Amniotic stem cell (primary cell): ENCODE results near the gene SYNPO2.
"Not testable (repeated sequence)": the region's sequence is repeated elsewhere in the genome, so short reads cannot be mapped to it uniquely, and the experiment has no call there.

Experiments
- DNase-seq: peaks from one replicate; lab custom pipeline; 2025; lab: John Stamatoyannopoulos, UW

The SYNPO2 gene

DNA sequence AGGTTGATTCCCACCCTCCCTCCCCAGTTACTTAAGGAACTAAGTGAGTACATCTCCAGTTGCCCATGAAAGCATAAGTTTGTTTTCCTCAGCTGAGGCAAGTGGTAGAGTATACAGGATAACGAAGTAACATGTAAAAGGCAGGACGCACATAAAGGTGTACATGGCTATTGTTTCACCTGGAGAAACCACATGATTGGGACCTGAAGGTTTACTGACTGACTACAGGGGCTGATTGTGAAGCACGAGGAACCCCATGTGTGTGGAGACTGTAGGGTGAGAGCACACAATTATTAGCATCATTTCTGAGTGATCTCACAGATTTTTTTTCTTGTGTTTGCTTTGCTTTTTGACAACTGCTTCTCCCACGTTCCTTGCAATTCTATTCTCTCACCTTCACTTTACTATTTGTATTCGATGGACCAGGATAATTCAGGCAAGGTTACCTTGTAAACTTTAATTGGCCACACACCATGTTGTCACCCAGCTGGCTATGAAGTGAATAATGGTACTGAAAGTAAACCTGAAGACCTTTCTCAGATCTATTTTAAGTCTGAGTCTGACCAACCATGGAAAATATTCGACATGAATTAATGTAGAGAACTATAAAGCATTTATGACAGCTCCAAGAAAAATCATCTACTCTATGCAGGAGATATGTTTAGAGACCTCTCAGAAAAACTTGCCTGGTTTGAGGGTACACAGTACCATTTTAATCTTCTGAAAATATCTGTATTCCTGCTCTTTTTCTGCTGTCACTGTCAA, 144.4 kb downstream of the SYNPO2 start:
- DNase-seq = no peak

- DNase-seq = no peak
These were observed 145.8 kb downstream of the SYNPO2 start for GRCh38 chr4:119034276-119035008.

GRCh38 chr4:119035951-119036737, 147.5 kb downstream of the SYNPO2 start:
- DNase-seq = no peak

DNA sequence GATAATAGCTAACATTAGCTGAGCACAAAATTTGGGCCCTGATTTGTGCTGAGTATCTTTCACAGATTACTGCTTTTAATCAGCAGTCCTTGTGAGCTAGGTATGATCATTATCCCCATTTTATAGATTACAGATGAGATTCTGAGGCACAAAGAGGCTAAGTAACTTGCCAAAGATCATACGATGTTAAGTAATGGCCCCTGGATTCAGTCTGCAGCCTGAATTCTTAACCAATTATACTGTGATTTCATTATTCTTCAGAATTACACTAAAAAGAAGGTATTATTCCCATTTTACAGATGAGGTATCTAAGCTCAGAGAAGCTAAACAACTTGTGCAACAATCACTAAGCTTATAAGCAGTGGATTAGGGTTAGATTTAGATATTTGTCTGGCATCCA, 149.1 kb downstream of the SYNPO2 start:
- DNase-seq = no peak

GRCh38 chr4:119038116-119038841, 149.6 kb downstream of the SYNPO2 start:
- DNase-seq = no peak

- no peak for DNase-seq
These were observed 150.5 kb downstream of the SYNPO2 start for GRCh38 chr4:119039160-119039559.

- no peak for DNase-seq
These were observed 151.1 kb downstream of the SYNPO2 start for GRCh38 chr4:119039779-119040178.

GRCh38 chr4:119040261-119040660, 151.6 kb downstream of the SYNPO2 start:
- DNase-seq = no peak

GRCh38 chr4:119040694-119041185, 152.1 kb downstream of the SYNPO2 start:
- peak; percentile 76 for DNase-seq

GRCh38 chr4:119041396-119041795, 152.7 kb downstream of the SYNPO2 start:
- DNase-seq = no peak

GRCh38 chr4:119041951-119042560, 153.4 kb downstream of the SYNPO2 start:
- peak; percentile 58 for DNase-seq

- DNase-seq = no peak
These were observed 157.6 kb downstream of the SYNPO2 start for GRCh38 chr4:119046263-119046662.

DNA sequence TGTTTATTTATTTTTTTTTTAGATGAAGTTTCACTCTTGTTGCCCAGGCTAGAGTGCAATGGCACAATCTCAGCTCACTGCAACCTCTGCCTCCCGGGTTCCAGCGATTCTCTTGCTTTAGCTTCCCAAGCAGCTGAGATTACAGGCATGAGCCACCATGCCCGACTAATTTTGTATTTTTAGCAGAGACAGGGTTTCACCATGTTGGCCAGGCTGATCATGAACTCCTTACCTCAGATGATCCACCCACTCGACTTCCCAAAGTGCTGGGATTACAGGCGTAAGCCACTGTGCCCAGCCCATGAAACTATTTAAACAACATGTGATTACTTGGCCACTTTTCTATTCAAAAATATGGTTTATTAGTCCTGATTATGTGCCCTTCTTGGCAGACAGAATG, 158.4 kb downstream of the SYNPO2 start:
- DNase-seq = not testable (repeated sequence)

DNA sequence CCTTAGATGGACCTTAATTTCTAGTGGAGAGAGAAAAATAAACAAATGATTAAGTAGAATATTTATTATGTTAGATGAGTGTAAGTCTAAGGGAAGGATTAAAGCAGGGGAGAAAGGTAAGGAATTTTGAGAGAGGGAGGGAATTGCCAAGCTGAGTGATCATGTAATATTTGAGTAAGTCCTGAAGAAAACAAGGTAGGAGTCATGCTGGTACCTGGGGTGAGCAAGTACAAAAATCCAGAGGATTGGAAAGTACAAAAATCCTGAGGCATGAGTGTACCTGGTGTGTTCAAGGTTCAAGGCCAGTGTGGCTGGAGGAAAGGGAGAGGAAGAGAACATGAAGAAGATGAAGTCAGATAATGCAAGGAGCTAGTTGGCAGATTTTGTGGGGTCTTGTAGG, 159.8 kb downstream of the SYNPO2 start:
- DNase-seq = no peak

DNA sequence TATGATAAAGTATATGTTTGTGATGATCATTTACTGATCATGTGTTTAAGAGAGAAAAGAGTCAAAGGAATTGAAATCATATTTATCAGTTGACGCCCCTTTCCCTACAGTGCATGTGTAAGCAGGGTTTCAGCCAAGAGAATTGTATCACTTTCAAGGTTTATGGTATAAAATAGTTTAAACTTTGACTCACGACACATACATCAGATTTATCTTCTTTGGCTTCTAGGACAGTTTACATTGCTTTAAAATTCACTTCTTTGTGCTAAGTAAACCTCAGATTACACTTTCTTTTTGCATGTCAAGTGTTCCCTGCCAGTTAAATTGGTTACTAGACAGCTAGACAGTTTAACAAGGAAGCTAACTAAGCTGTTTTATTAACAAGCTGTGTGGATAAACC, 160.7 kb downstream of the SYNPO2 start:
- no peak for DNase-seq

DNA sequence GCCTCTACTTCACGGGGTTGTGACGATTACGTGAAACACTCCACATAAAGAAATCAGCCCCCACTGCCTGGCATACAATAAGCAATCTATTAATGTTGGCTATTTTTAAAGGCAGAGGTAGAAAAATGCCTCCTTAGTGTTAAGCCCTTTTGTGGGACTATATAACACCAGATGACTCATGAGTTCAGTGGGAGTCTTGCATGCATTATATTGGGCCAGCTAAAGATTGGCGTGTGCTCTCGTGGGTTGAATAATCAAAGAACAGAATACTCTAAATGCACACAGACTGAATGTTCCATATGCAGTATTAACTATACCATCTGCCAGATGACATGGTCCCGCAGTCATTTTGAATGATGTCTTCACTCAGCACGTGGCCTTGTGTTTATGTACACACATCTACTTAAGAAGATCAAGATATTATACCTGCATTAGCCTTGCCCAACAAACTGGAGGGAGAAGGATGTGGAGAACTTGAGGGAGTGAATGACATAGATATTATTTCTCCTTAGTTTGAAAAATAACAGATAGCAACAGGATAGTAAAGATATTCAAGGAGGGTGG, 162.0 kb downstream of the SYNPO2 start:
- DNase-seq = no peak

- no peak for DNase-seq
These were observed 164.6 kb downstream of the SYNPO2 start for GRCh38 chr4:119053245-119053644.

- no peak for DNase-seq
These were observed 165.3 kb downstream of the SYNPO2 start for GRCh38 chr4:119053997-119054396.

DNA sequence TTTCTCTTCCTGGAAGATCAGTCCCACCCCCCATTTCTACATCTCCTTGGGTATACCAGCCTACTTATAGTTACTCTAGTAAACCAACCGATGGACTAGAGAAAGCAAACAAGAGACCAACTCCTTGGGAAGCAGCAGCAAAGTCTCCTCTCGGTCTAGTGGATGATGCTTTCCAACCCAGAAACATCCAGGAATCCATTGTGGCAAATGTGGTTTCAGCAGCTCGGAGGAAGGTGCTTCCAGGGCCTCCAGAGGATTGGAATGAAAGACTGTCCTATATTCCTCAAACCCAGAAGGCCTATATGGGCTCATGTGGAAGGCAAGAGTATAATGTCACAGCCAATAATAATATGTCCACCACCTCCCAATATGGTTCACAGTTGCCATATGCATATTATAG, 168.8 kb downstream of the SYNPO2 start:
- no peak for DNase-seq

- DNase-seq = no peak
These were observed 170.6 kb downstream of the SYNPO2 start for GRCh38 chr4:119059221-119059620.

DNA sequence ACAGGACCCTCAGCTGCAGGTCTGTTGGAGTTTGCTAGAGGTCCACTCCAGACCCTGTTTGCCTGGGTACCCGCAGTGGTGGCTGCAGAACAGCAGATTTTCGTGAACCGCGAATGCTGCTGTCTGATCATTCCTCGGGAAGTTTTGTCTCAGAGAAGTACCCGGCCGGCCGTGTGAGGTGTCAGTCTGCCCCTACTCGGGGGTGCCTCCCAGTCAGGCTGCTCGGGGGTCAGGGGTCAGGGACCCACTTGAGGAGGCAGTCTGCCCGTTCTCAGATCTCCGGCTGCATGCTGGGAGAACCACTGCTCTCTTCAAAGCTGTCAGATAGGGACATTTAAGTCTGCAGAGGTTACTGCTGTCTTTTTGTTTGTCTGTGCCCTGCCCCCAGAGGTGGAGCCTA, 178.5 kb downstream of the SYNPO2 start:
- not testable (repeated sequence) for DNase-seq
